Kidney (tissue), 22 donors: Measurements from ENCODE around the gene INVS. TPM values are rescaled to one million over a fixed set of nuclear protein-coding genes. Genes with fewer than 3 reads are reported as not detected.

Source experiments
- DNase-seq, 5 donors: peaks; one replicate each; pipeline ENCODE4 v3.0.0-alpha.2; 2013 to 2020
- FAIRE-seq: peaks from 2 replicates; lab custom pipeline; 2012; peaks lifted over from hg19 to GRCh38; lab: Jason Lieb, UNC
- H3K27ac ChIP-seq, 2 donors: one replicate each; pipeline ENCODE4 v1.7.0; 2013; ENCODE audit warnings: low read depth in 2 of 2, low read length in 2 of 2, inconsistent platforms in 1 of 2
- H3K27me3 ChIP-seq: one replicate; pipeline ENCODE4 v1.7.1; 2013; ENCODE audit warnings: low read length, inconsistent platforms; ENCODE audit not compliant: control insufficient read depth, insufficient read depth
- H3K36me3 ChIP-seq, 3 donors: one replicate each; pipeline versions ENCODE4 v1.7.0 to v1.7.1; 2013; ENCODE audit warnings: low read length in 3 of 3, control low read depth in 1 of 3, inconsistent platforms in 1 of 3; ENCODE audit not compliant: insufficient read depth in 3 of 3, control insufficient read depth in 2 of 3
- H3K4me1 ChIP-seq, 3 donors: one replicate each; pipeline versions ENCODE4 v1.7.0 to v1.7.1; 2013; ENCODE audit warnings: low read length in 3 of 3, inconsistent platforms in 1 of 3, low read depth in 1 of 3; ENCODE audit not compliant: control insufficient read depth in 2 of 3, insufficient read depth in 2 of 3
- H3K4me3 ChIP-seq, 3 donors: one replicate each; pipeline versions ENCODE4 v1.7.0 to v1.8.1; 2013; ENCODE audit warnings: low read length in 3 of 3, control low read depth in 1 of 3, inconsistent platforms in 1 of 3
- H3K9ac ChIP-seq, 3 donors: one replicate each; pipeline versions ENCODE4 v1.7.0 to v1.7.1; 2013; ENCODE audit warnings: low read length in 3 of 3, control low read depth in 1 of 3, inconsistent platforms in 1 of 3
- H3K9me3 ChIP-seq, 3 donors: one replicate each; pipeline versions ENCODE4 v1.7.0 to v1.7.1; 2013; ENCODE audit warnings: low read length in 3 of 3, control low read depth in 1 of 3, inconsistent platforms in 1 of 3; ENCODE audit not compliant: control insufficient read depth in 2 of 3, insufficient read depth in 1 of 3
- intact Hi-C: fragments of 100-400 bp; cut with DNase I; formaldehyde crosslinking; loops from one replicate; pipeline ENCODE4 v1.11.1; 2022
- long read RNA-seq, 10 donors: library from polyadenylated mRNA in 1 of 10; unstranded in 1 of 10; transcript quantifications; one replicate each; pipeline ENCODE4 v2.0.0 and lab custom pipeline, GENCODE V29; 2021 to 2026
- polyA plus RNA-seq: library from polyadenylated mRNA; stranded (reverse); fragments of 350-450 nt; fragmentation: Illumina TruSeq; extraction: RNeasy Lipid Tissue Mini Kit (QIAGEN cat#74804); gene quantifications from one replicate; pipeline ENCODE4 v1.2.3, GENCODE V29; 2014; ENCODE audit warnings: low read depth, low replicate concordance; ENCODE audit not compliant: insufficient read depth
- total RNA-seq: library from RNA; stranded (reverse); fragmentation: NEBNext Ultra II Directional; extraction: Animal tissue kit (Norgen Biotek cat#: 25700); gene quantifications from one replicate; pipeline ENCODE4 v1.2.1, GENCODE V29; 2021
- TF ChIP-seq, protein P1 (sequence below): IDR thresholded peaks from 3 replicates; pipeline ENCODE4 v1.5.1; 2012; ENCODE audit warnings: mild to moderate bottlenecking, moderate library complexity, borderline replicate concordance; ENCODE audit not compliant: insufficient read depth; ENCODE audit errors: extremely low read depth
- donor health status: control.
- donor health status: control.
- donor health status: control.
- donor health status: control.
- donor health status: control.
- donor health status: DM: yes; HTN: yes; CAD: no.
- donor health status: Normal renal cell carcinoma (clear cell type).

INVS gene, protein sequence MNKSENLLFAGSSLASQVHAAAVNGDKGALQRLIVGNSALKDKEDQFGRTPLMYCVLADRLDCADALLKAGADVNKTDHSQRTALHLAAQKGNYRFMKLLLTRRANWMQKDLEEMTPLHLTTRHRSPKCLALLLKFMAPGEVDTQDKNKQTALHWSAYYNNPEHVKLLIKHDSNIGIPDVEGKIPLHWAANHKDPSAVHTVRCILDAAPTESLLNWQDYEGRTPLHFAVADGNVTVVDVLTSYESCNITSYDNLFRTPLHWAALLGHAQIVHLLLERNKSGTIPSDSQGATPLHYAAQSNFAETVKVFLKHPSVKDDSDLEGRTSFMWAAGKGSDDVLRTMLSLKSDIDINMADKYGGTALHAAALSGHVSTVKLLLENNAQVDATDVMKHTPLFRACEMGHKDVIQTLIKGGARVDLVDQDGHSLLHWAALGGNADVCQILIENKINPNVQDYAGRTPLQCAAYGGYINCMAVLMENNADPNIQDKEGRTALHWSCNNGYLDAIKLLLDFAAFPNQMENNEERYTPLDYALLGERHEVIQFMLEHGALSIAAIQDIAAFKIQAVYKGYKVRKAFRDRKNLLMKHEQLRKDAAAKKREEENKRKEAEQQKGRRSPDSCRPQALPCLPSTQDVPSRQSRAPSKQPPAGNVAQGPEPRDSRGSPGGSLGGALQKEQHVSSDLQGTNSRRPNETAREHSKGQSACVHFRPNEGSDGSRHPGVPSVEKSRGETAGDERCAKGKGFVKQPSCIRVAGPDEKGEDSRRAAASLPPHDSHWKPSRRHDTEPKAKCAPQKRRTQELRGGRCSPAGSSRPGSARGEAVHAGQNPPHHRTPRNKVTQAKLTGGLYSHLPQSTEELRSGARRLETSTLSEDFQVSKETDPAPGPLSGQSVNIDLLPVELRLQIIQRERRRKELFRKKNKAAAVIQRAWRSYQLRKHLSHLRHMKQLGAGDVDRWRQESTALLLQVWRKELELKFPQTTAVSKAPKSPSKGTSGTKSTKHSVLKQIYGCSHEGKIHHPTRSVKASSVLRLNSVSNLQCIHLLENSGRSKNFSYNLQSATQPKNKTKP
- total RNA-seq (19.7 TPM), polyA plus RNA-seq (7.1 TPM)
- long read RNA-seq, donor 1, partial matches to known transcripts = 24 of 24 reads
- long read RNA-seq, donor 1, other reads (novel, unspliced or antisense) = 0 of 24 reads
- long read RNA-seq, donor 2, partial matches to known transcripts = 23 of 46 reads
- long read RNA-seq, donor 2, other reads (novel, unspliced or antisense) = 22 of 46 reads
- long read RNA-seq, donor 3, partial matches to known transcripts = 5 of 5 reads
- long read RNA-seq, donor 3, other reads (novel, unspliced or antisense) = 0 of 5 reads
- long read RNA-seq, donor 4, partial matches to known transcripts = 26 of 34 reads
- long read RNA-seq, donor 4, other reads (novel, unspliced or antisense) = 7 of 34 reads
- long read RNA-seq, donor 5 = 0 reads
- long read RNA-seq, donor 6 = 0 reads
- long read RNA-seq, donor 7, partial matches to known transcripts = 3 of 7 reads
- long read RNA-seq, donor 7, other reads (novel, unspliced or antisense) = 2 of 7 reads
- long read RNA-seq, donor 8, partial matches to known transcripts = 34 of 34 reads
- long read RNA-seq, donor 8, other reads (novel, unspliced or antisense) = 0 of 34 reads
- long read RNA-seq, donor 9 = 0 reads
- long read RNA-seq, donor 10 = 0 reads

DNA sequence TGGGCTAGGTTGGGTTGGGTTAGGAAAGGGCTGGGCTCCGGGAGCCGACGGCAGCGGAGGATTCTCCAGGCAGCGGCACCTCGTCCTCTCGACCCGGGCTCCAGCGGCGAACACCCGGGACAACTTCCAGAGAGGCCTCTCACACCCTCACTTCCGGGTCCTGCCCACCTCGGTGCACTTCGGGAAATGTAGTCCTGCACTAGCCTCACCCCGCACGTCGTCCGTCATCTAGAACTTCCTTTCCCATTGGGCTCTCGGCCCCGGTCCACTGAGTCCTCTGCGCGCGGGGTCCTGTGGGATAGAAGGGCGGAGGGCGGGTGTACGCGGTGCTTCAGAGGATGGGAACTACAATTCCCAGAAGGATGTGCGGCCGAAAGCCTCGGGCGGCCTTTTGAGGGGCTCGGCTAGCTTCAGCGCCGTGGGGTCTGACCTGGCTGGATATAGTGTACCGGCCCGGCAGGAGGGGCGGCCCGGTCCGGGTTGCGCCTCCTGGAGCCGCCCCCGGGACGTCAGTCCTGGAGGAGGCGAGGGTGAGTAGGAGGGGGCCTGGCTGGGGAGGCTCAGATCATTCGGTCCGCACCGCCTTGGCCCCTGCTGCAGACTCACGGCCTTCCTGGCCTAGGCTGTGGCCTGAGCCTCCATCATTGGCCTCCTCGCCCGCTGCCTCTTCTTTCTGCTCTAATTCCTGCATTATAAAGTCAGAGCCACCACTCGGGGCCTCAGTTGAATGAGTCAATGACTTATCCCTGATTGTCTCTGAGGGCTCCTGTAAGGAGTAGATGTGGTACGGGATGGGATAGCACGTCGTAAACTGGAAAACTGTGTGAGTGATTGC, at the start of gene INVS, which contains the start of gene ERP44:
Gene INVS, plus strand, starts transcription at position 357 of the 835 bp plus-strand sequence. CDS start 5,279 bp downstream, outside the sequence.
Gene ERP44, minus strand, starts transcription at position 114 of the 835 bp plus-strand sequence. CDS start 160 bp downstream, outside the sequence.
- Histone ChIP-seq H3K4me1 (peaks cover 5 to 11% (median 6%) of the 10 kb centered on the region in 3 donors), H3K27ac (peak within 1 kb of the TSS; percentile 86 to 91), H3K4me3 (peak within 1 kb of the TSS; percentile 88 to 99 (median 99)), H3K9ac (peak within 1 kb of the TSS; percentile 84 to 96 (median 87)), H3K36me3 (peaks cover 0 to 2% (median 1%) of the 10 kb centered on the region in 3 donors), H3K27me3 (no peaks in the 10 kb centered on the region), H3K9me3 (no peaks in the 10 kb centered on the region)
- FAIRE-seq (peak; percentile 35), DNase-seq (peak; percentile 99 to 100 (median 99))
- TF ChIP-seq, protein P1, sequence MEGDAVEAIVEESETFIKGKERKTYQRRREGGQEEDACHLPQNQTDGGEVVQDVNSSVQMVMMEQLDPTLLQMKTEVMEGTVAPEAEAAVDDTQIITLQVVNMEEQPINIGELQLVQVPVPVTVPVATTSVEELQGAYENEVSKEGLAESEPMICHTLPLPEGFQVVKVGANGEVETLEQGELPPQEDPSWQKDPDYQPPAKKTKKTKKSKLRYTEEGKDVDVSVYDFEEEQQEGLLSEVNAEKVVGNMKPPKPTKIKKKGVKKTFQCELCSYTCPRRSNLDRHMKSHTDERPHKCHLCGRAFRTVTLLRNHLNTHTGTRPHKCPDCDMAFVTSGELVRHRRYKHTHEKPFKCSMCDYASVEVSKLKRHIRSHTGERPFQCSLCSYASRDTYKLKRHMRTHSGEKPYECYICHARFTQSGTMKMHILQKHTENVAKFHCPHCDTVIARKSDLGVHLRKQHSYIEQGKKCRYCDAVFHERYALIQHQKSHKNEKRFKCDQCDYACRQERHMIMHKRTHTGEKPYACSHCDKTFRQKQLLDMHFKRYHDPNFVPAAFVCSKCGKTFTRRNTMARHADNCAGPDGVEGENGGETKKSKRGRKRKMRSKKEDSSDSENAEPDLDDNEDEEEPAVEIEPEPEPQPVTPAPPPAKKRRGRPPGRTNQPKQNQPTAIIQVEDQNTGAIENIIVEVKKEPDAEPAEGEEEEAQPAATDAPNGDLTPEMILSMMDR = no peak
- intact Hi-C loops = no loop called here

DNA sequence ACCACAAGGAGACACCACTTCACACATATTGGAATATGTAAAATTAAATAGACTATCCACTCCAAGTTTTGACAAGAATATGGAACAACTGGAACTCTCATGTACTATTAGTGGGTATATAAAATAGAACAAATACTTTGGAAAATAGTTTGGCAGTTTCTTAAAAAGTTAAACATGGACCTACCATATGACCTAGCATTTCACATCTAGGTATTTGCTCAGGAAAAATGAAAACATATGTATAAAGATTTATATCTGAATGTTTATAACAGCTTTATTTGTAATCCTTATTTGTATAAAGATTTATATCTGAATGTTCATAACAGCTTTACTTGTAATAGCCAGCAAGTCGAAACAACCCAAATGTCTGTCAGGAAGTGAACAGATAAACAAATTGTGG, 49.5 kb upstream of the INVS start:
- Histone ChIP-seq H3K27me3 (no peaks in the 10 kb centered on the region), H3K9ac (no peak overlapping the region), H3K36me3 (peaks cover 0 to 4% (median 2%) of the 10 kb centered on the region in 3 donors), H3K27ac (no peak overlapping the region), H3K4me3 (no peak overlapping the region), H3K9me3 (peaks cover 0 to 1% (median 0%) of the 10 kb centered on the region in 3 donors), H3K4me1 (peaks cover 0 to 2% (median 0%) of the 10 kb centered on the region in 3 donors)
- intact Hi-C loops = no loop called here
- FAIRE-seq (no peak), DNase-seq (no peak)
- TF ChIP-seq, protein P1 = no peak
